AG04450 (cell line): ENCODE results near the gene FBXO31. TPM values are rescaled to one million over a fixed set of nuclear protein-coding genes. Genes with fewer than 3 reads are reported as not detected.

ENCODE experiments used
- CTCF ChIA-PET: fragments of 300-600, 350-600 bp; formaldehyde crosslinking; extraction: SDS; loops from one replicate; lab custom pipeline; 2022; ENCODE audit warnings: antibody characterized with exemption, inconsistent platforms; lab: Charles Lee
- POLR2A ChIA-PET: fragments of 350-600 bp; formaldehyde crosslinking; extraction: SDS; loops from one replicate; lab custom pipeline; 2021; ENCODE audit warnings: antibody characterized with exemption, inconsistent platforms; lab: Yijun Ruan, JAX
- DNase-seq: peaks from one replicate; pipeline ENCODE4 v3.0.0-alpha.2; 2011; ENCODE audit warnings: low read depth, low spot score
- H3K27ac ChIP-seq: one replicate; pipeline ENCODE4 v1.5.1; 2012; ENCODE audit warnings: low read depth, low read length, control low read depth
- H3K27me3 ChIP-seq: one replicate; pipeline ENCODE4 v1.6.0; 2012; ENCODE audit warnings: low read length; ENCODE audit not compliant: control insufficient read depth, insufficient read depth
- H3K4me3 ChIP-seq: 2 replicates; pipeline ENCODE4 v1.5.1; 2011; ENCODE audit warnings: mild to moderate bottlenecking, low read depth, low read length, control low read depth
- H3K9me3 ChIP-seq: 2 replicates; pipeline ENCODE4 v1.5.1; 2012; ENCODE audit warnings: low read length; ENCODE audit not compliant: control insufficient read depth, insufficient read depth
- polyA plus RNA-seq: library from polyadenylated mRNA; depleted of rRNA; stranded (reverse); fragments of >200 nt; gene quantifications from 2 replicates; pipeline ENCODE4 v1.2.3, GENCODE V29; 2011
- TF ChIP-seq, protein P1 (sequence below): IDR thresholded peaks from 2 replicates; pipeline ENCODE4 v1.5.1; 2011; ENCODE audit warnings: low read depth, low read length, control low read depth, inconsistent platforms

Gene FBXO31
- polyA plus RNA-seq, 1 experiment: 16.3 TPM

DNA sequence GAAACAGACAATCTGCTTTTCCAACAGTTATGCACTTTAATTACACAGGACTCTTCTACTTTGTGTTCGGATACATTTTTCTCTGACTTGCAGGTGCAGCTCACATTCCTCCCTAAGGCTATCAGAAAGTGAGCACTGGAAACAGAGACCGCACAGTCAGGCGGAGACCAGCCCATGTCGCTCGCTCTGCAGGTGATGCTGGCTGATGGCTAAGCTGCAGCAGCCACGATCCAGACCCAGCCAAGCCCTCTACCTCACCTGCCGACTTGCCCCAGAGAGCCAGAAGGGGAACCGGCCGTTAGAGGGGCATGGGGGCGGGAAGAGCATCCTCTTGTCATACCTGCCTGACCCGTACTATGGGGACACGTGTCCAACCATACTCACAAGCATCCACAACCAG, 42.4 kb upstream of the FBXO31 start:
- CTCF ChIA-PET: interaction anchor here (0.6 to 3.1 kb wide), 3 partner anchors 9 to 210 kb away, joined by 3 to 13 read pairs (median 11); no protein-coding TSS in a partner anchor
- Histone ChIP-seq H3K4me3 (no peak overlapping the region), H3K27me3 (no peaks in the 10 kb centered on the region), H3K9me3 (peaks cover 4% of the 10 kb centered on the region; the same call in 1 of the 2 replicates), H3K27ac (no peak overlapping the region)
- DNase-seq: no peak
- POLR2A ChIA-PET: interaction anchor here (1.0 kb wide), 1 partner anchor 20 kb away, joined by 3 read pairs; no protein-coding TSS in a partner anchor
- TF ChIP-seq, protein P1, sequence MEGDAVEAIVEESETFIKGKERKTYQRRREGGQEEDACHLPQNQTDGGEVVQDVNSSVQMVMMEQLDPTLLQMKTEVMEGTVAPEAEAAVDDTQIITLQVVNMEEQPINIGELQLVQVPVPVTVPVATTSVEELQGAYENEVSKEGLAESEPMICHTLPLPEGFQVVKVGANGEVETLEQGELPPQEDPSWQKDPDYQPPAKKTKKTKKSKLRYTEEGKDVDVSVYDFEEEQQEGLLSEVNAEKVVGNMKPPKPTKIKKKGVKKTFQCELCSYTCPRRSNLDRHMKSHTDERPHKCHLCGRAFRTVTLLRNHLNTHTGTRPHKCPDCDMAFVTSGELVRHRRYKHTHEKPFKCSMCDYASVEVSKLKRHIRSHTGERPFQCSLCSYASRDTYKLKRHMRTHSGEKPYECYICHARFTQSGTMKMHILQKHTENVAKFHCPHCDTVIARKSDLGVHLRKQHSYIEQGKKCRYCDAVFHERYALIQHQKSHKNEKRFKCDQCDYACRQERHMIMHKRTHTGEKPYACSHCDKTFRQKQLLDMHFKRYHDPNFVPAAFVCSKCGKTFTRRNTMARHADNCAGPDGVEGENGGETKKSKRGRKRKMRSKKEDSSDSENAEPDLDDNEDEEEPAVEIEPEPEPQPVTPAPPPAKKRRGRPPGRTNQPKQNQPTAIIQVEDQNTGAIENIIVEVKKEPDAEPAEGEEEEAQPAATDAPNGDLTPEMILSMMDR: no peak

GRCh38 chr16:87424266-87424665, 40.7 kb upstream of the FBXO31 start:
- H3K9me3 ChIP-seq: peaks cover 4% of the 10 kb centered on the region; the same call in 1 of the 2 replicates
- no peak for DNase-seq
- ChIA-PET CTCF (interaction anchor here (3.1 kb wide), 1 partner anchor 212 kb away, joined by 11 read pairs; no protein-coding TSS in a partner anchor), POLR2A (no interaction called here)
- TF ChIP-seq, protein P1: no peak
- H3K4me3 ChIP-seq: no peak overlapping the region
- no peak overlapping the region for H3K27ac ChIP-seq
- no peaks in the 10 kb centered on the region for H3K27me3 ChIP-seq

GRCh38 chr16:87423429-87423828, 39.9 kb upstream of the FBXO31 start:
- Histone ChIP-seq H3K9me3 (peaks cover 4% of the 10 kb centered on the region; the same call in 1 of the 2 replicates), H3K27me3 (no peaks in the 10 kb centered on the region), H3K27ac (no peak overlapping the region), H3K4me3 (no peak overlapping the region)
- ChIA-PET POLR2A (no interaction called here), CTCF (no interaction called here)
- no peak for DNase-seq
- TF ChIP-seq, protein P1: no peak

DNA sequence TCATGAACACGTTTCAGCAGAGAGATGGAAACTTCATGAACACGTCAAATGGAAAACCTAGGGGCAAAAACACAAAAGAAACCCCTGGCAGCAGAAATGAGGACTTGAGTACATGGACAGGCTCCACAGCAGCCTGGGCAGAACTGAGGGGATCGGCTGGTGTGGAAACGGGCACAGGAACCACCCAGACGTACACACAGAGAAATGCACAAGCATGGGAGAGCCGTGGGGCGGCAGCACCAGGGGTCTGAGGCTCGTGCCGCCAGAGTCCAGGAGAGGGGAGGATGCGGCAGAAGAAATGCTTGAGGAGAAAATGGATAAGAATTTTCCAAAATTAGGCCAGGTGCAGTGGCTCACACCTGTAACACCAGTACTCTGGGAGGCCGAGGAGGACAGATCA, 38.5 kb upstream of the FBXO31 start:
- ChIA-PET CTCF (interaction anchor here (0.7 kb wide), 1 partner anchor 1314 kb away, joined by 3 read pairs; no protein-coding TSS in a partner anchor), POLR2A (no interaction called here)
- H3K27ac ChIP-seq: no peak overlapping the region
- peaks cover 4% of the 10 kb centered on the region; the same call in 1 of the 2 replicates for H3K9me3 ChIP-seq
- no peak overlapping the region for H3K4me3 ChIP-seq
- TF ChIP-seq, protein P1: no peak
- no peaks in the 10 kb centered on the region for H3K27me3 ChIP-seq
- DNase-seq: no peak
